ENCODE results near the gene BANF1. TPM values are rescaled to one million over a fixed set of nuclear protein-coding genes. Genes with fewer than 3 reads are reported as not detected.

BANF1 gene
- total RNA-seq, 1 donor from 2014 or later = 26.6 TPM

GRCh38 chr11:65992056-65992455 lies 10.2 kb upstream of the BANF1 start:
- H3K27me3 ChIP-seq (ENCODE audit: control insufficient read depth in 3 of 3, insufficient read depth in 3 of 3, low read length in 3 of 3) = no peaks in the 10 kb centered on the region

GRCh38 chr11:65997286-65997685 lies 5.0 kb upstream of the BANF1 start:
- H3K27ac ChIP-seq (ENCODE audit: low read depth, low read length) = no peak overlapping the region
- H3K9me3 ChIP-seq (ENCODE audit: control insufficient read depth in 3 of 3, low read length in 3 of 3) = no peaks in the 10 kb centered on the region
- H3K4me1 ChIP-seq (ENCODE audit: control insufficient read depth in 3 of 3, insufficient read depth in 3 of 3, low read length in 3 of 3) = peaks cover 13 to 20% (median 13%) of the 10 kb centered on the region in 3 donors
- H3K4me3 ChIP-seq (ENCODE audit: low read length in 3 of 3) = no peak overlapping the region
- H3K27me3 ChIP-seq (ENCODE audit: control insufficient read depth in 3 of 3, insufficient read depth in 3 of 3, low read length in 3 of 3) = no peaks in the 10 kb centered on the region
- H3K36me3 ChIP-seq (ENCODE audit: control insufficient read depth in 3 of 3, insufficient read depth in 3 of 3, low read length in 3 of 3) = peaks cover 34 to 37% (median 34%) of the 10 kb centered on the region in 3 donors
- no peak overlapping the region for H3K9ac ChIP-seq (ENCODE audit: low read depth in 1 of 3, low read length in 3 of 3)

More at GRCh38 chr11:65992056-65992455, 10.2 kb upstream of the BANF1 start:
- Histone ChIP-seq H3K36me3 (ENCODE audit: control insufficient read depth in 3 of 3, insufficient read depth in 3 of 3, low read length in 3 of 3) (peaks cover 0 to 2% (median 1%) of the 10 kb centered on the region in 3 donors), H3K9ac (ENCODE audit: low read depth in 1 of 3, low read length in 3 of 3) (peak overlapping the region in 1 of 3 donors; percentile 16), H3K4me1 (ENCODE audit: control insufficient read depth in 3 of 3, insufficient read depth in 3 of 3, low read length in 3 of 3) (no peaks in the 10 kb centered on the region), H3K4me3 (ENCODE audit: low read length in 3 of 3) (no peak overlapping the region), H3K27ac (ENCODE audit: low read depth, low read length) (no peak overlapping the region), H3K9me3 (ENCODE audit: control insufficient read depth in 3 of 3, low read length in 3 of 3) (no peaks in the 10 kb centered on the region)

GRCh38 chr11:66002648-66003225 lies 434 bp downstream of the BANF1 start:
- H3K36me3 ChIP-seq (ENCODE audit: control insufficient read depth in 3 of 3, insufficient read depth in 3 of 3, low read length in 3 of 3) = peaks cover 39 to 55% (median 42%) of the 10 kb centered on the region in 3 donors
- H3K27me3 ChIP-seq (ENCODE audit: control insufficient read depth in 3 of 3, insufficient read depth in 3 of 3, low read length in 3 of 3) = no peaks in the 10 kb centered on the region
- H3K27ac ChIP-seq (ENCODE audit: low read depth, low read length) = peak overlapping the region; percentile 95
- H3K9ac ChIP-seq (ENCODE audit: low read depth in 1 of 3, low read length in 3 of 3) = peak overlapping the region; percentile 90 to 98 (median 97)
- H3K4me3 ChIP-seq (ENCODE audit: low read length in 3 of 3) = peak overlapping the region; percentile 88 to 99 (median 97)
- H3K9me3 ChIP-seq (ENCODE audit: control insufficient read depth in 3 of 3, low read length in 3 of 3) = no peaks in the 10 kb centered on the region
- H3K4me1 ChIP-seq (ENCODE audit: control insufficient read depth in 3 of 3, insufficient read depth in 3 of 3, low read length in 3 of 3) = peaks cover 35 to 57% (median 48%) of the 10 kb centered on the region in 3 donors

- Histone ChIP-seq H3K27ac (ENCODE audit: low read depth, low read length) (peak overlapping the region; percentile 95), H3K4me3 (ENCODE audit: low read length in 3 of 3) (peak overlapping the region; percentile 88 to 99 (median 97)), H3K9me3 (ENCODE audit: control insufficient read depth in 3 of 3, low read length in 3 of 3) (no peaks in the 10 kb centered on the region), H3K27me3 (ENCODE audit: control insufficient read depth in 3 of 3, insufficient read depth in 3 of 3, low read length in 3 of 3) (no peaks in the 10 kb centered on the region), H3K9ac (ENCODE audit: low read depth in 1 of 3, low read length in 3 of 3) (peak overlapping the region; percentile 81 to 98 (median 97)), H3K36me3 (ENCODE audit: control insufficient read depth in 3 of 3, insufficient read depth in 3 of 3, low read length in 3 of 3) (peaks cover 34 to 52% (median 36%) of the 10 kb centered on the region in 3 donors), H3K4me1 (ENCODE audit: control insufficient read depth in 3 of 3, insufficient read depth in 3 of 3, low read length in 3 of 3) (peaks cover 35 to 59% (median 51%) of the 10 kb centered on the region in 3 donors)
These were observed 988 bp downstream of the BANF1 start for GRCh38 chr11:66003291-66003690.

- H3K9ac ChIP-seq (ENCODE audit: low read depth in 1 of 3, low read length in 3 of 3) = peak overlapping the region in 2 of 3 donors; percentile 58 to 60
- H3K9me3 ChIP-seq (ENCODE audit: control insufficient read depth in 3 of 3, low read length in 3 of 3) = no peaks in the 10 kb centered on the region
- H3K36me3 ChIP-seq (ENCODE audit: control insufficient read depth in 3 of 3, insufficient read depth in 3 of 3, low read length in 3 of 3) = peaks cover 26 to 43% (median 27%) of the 10 kb centered on the region in 3 donors
- peak overlapping the region in 1 of 3 donors; percentile 29 for H3K4me3 ChIP-seq (ENCODE audit: low read length in 3 of 3)
- peaks cover 33 to 59% (median 51%) of the 10 kb centered on the region in 3 donors for H3K4me1 ChIP-seq (ENCODE audit: control insufficient read depth in 3 of 3, insufficient read depth in 3 of 3, low read length in 3 of 3)
- no peaks in the 10 kb centered on the region for H3K27me3 ChIP-seq (ENCODE audit: control insufficient read depth in 3 of 3, insufficient read depth in 3 of 3, low read length in 3 of 3)
- H3K27ac ChIP-seq (ENCODE audit: low read depth, low read length) = peak overlapping the region; percentile 18
These were observed 1.9 kb downstream of the BANF1 start for GRCh38 chr11:66004186-66004585.

- Histone ChIP-seq H3K4me1 (ENCODE audit: control insufficient read depth in 3 of 3, insufficient read depth in 3 of 3, low read length in 3 of 3) (peaks cover 22 to 45% (median 39%) of the 10 kb centered on the region in 3 donors), H3K27ac (ENCODE audit: low read depth, low read length) (no peak overlapping the region), H3K4me3 (ENCODE audit: low read length in 3 of 3) (no peak overlapping the region), H3K27me3 (ENCODE audit: control insufficient read depth in 3 of 3, insufficient read depth in 3 of 3, low read length in 3 of 3) (peaks cover under 1 to 2% (median 1%) of the 10 kb centered on the region in 3 donors), H3K36me3 (ENCODE audit: control insufficient read depth in 3 of 3, insufficient read depth in 3 of 3, low read length in 3 of 3) (peaks cover 14 to 29% (median 14%) of the 10 kb centered on the region in 3 donors), H3K9ac (ENCODE audit: low read depth in 1 of 3, low read length in 3 of 3) (peak overlapping the region in 2 of 3 donors; percentile 38 to 57), H3K9me3 (ENCODE audit: control insufficient read depth in 3 of 3, low read length in 3 of 3) (no peaks in the 10 kb centered on the region)
These were observed 4.0 kb downstream of the BANF1 start for GRCh38 chr11:66006134-66006890.

GRCh38 chr11:66006891-66007176 lies 4.5 kb downstream of the BANF1 start:
- Histone ChIP-seq H3K9me3 (ENCODE audit: control insufficient read depth in 3 of 3, low read length in 3 of 3) (no peaks in the 10 kb centered on the region), H3K9ac (ENCODE audit: low read depth in 1 of 3, low read length in 3 of 3) (peak overlapping the region; percentile 8 to 57 (median 38)), H3K36me3 (ENCODE audit: control insufficient read depth in 3 of 3, insufficient read depth in 3 of 3, low read length in 3 of 3) (peaks cover 14 to 28% (median 14%) of the 10 kb centered on the region in 3 donors), H3K4me1 (ENCODE audit: control insufficient read depth in 3 of 3, insufficient read depth in 3 of 3, low read length in 3 of 3) (peaks cover 22 to 44% (median 39%) of the 10 kb centered on the region in 3 donors), H3K27ac (ENCODE audit: low read depth, low read length) (no peak overlapping the region), H3K4me3 (ENCODE audit: low read length in 3 of 3) (no peak overlapping the region), H3K27me3 (ENCODE audit: control insufficient read depth in 3 of 3, insufficient read depth in 3 of 3, low read length in 3 of 3) (peaks cover 6 to 7% (median 6%) of the 10 kb centered on the region in 3 donors)

- Histone ChIP-seq H3K9ac (ENCODE audit: low read depth in 1 of 3, low read length in 3 of 3) (peak overlapping the region; percentile 8 to 57 (median 38)), H3K4me3 (ENCODE audit: low read length in 3 of 3) (no peak overlapping the region), H3K9me3 (ENCODE audit: control insufficient read depth in 3 of 3, low read length in 3 of 3) (no peaks in the 10 kb centered on the region), H3K4me1 (ENCODE audit: control insufficient read depth in 3 of 3, insufficient read depth in 3 of 3, low read length in 3 of 3) (peaks cover 22 to 47% (median 39%) of the 10 kb centered on the region in 3 donors), H3K27me3 (ENCODE audit: control insufficient read depth in 3 of 3, insufficient read depth in 3 of 3, low read length in 3 of 3) (peaks cover 9 to 11% (median 10%) of the 10 kb centered on the region in 3 donors), H3K27ac (ENCODE audit: low read depth, low read length) (no peak overlapping the region), H3K36me3 (ENCODE audit: control insufficient read depth in 3 of 3, insufficient read depth in 3 of 3, low read length in 3 of 3) (peaks cover 14 to 27% (median 14%) of the 10 kb centered on the region in 3 donors)
These were observed 4.9 kb downstream of the BANF1 start for GRCh38 chr11:66007201-66007634.

- Histone ChIP-seq H3K27ac (ENCODE audit: low read depth, low read length) (no peak overlapping the region), H3K27me3 (ENCODE audit: control insufficient read depth in 3 of 3, insufficient read depth in 3 of 3, low read length in 3 of 3) (peaks cover 13 to 18% (median 17%) of the 10 kb centered on the region in 3 donors)
These were observed 5.8 kb downstream of the BANF1 start for GRCh38 chr11:66008095-66008467.

More at GRCh38 chr11:66008095-66008467, 5.8 kb downstream of the BANF1 start:
- Histone ChIP-seq H3K4me1 (ENCODE audit: control insufficient read depth in 3 of 3, insufficient read depth in 3 of 3, low read length in 3 of 3) (peaks cover 19 to 42% (median 34%) of the 10 kb centered on the region in 3 donors), H3K36me3 (ENCODE audit: control insufficient read depth in 3 of 3, insufficient read depth in 3 of 3, low read length in 3 of 3) (peaks cover 14 to 27% (median 14%) of the 10 kb centered on the region in 3 donors), H3K9ac (ENCODE audit: low read depth in 1 of 3, low read length in 3 of 3) (peak overlapping the region in 1 of 3 donors; percentile 33), H3K9me3 (ENCODE audit: control insufficient read depth in 3 of 3, low read length in 3 of 3) (no peaks in the 10 kb centered on the region), H3K4me3 (ENCODE audit: low read length in 3 of 3) (no peak overlapping the region)
